Ascending aorta (tissue), 2 donors: ENCODE measurements around the gene R3HCC1L. TPM values are rescaled to one million over a fixed set of nuclear protein-coding genes. Genes with fewer than 3 reads are reported as not detected.

Experiments used
- DNase-seq, 2 donors: peaks; one replicate each; pipeline ENCODE4 v3.0.0-alpha.2; 2019; ENCODE audit warnings: low spot score in 2 of 2
- H3K27ac ChIP-seq, 2 donors: fragments of 200-600 bp; sonication (generic); one replicate each; pipeline ENCODE4 v1.5.1; 2016 to 2017; ENCODE audit warnings: mild to moderate bottlenecking in 1 of 2
- H3K27me3 ChIP-seq: fragments of 200-600 bp; sonication (generic); one replicate; pipeline ENCODE4 v1.5.1; 2017
- H3K36me3 ChIP-seq, 2 donors: fragments of 200-600 bp; sonication (generic); one replicate each; pipeline ENCODE4 v1.5.1; 2016
- H3K4me1 ChIP-seq, 2 donors: fragments of 200-600 bp; sonication (generic); one replicate each; pipeline ENCODE4 v1.5.1; 2016 to 2017; ENCODE audit warnings: mild to moderate bottlenecking in 1 of 2
- H3K4me3 ChIP-seq, 2 donors: fragments of 200-600 bp; sonication (generic); one replicate each; pipeline ENCODE4 v1.5.1; 2016 to 2017; ENCODE audit warnings: mild to moderate bottlenecking in 1 of 2
- H3K9me3 ChIP-seq, 2 donors: fragments of 200-600 bp; sonication (generic); one replicate each; pipeline ENCODE4 v1.5.1; 2016
- intact Hi-C: fragments of 100-400 bp; cut with DNase I; formaldehyde crosslinking; loops from one replicate; pipeline ENCODE4 v1.15.1; 2023
- total RNA-seq: library from RNA; depleted of rRNA; stranded (reverse); fragments of >200 nt; gene quantifications from one replicate; pipeline ENCODE4 v1.1.0, GENCODE V29; 2016
- TF ChIP-seq, protein P1 (sequence below), 3 experiments: fragments of 200-600 bp in 2 of 3; fragments of 450-650 bp in 1 of 3; sonication (generic) in 2 of 3; IDR thresholded peaks; one replicate each; pipeline ENCODE4 v1.5.1; 2016 to 2019; ENCODE audit warnings: antibody characterized with exemption in 3 of 3, mild to moderate bottlenecking in 1 of 3, moderate library complexity in 1 of 3

R3HCC1L gene
- total RNA-seq, 1 donor from 2014 or later, result 3.1 TPM

GRCh38 chr10:98272245-98272644 lies 137.8 kb downstream of the R3HCC1L start:
- H3K4me1 ChIP-seq, result peaks cover 5 to 30% of the 10 kb centered on the region in 2 donors
- no peaks in the 10 kb centered on the region for H3K27me3 ChIP-seq
- no peaks in the 10 kb centered on the region for H3K9me3 ChIP-seq
- intact Hi-C loops, result no loop called here
- no peak overlapping the region for H3K4me3 ChIP-seq
- TF ChIP-seq, protein P1, sequence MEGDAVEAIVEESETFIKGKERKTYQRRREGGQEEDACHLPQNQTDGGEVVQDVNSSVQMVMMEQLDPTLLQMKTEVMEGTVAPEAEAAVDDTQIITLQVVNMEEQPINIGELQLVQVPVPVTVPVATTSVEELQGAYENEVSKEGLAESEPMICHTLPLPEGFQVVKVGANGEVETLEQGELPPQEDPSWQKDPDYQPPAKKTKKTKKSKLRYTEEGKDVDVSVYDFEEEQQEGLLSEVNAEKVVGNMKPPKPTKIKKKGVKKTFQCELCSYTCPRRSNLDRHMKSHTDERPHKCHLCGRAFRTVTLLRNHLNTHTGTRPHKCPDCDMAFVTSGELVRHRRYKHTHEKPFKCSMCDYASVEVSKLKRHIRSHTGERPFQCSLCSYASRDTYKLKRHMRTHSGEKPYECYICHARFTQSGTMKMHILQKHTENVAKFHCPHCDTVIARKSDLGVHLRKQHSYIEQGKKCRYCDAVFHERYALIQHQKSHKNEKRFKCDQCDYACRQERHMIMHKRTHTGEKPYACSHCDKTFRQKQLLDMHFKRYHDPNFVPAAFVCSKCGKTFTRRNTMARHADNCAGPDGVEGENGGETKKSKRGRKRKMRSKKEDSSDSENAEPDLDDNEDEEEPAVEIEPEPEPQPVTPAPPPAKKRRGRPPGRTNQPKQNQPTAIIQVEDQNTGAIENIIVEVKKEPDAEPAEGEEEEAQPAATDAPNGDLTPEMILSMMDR (IDR thresholded peaks at IDR 0.05), result no peak
- H3K27ac ChIP-seq, result no peak overlapping the region
- H3K36me3 ChIP-seq, result no peaks in the 10 kb centered on the region
- DNase-seq, result no peak

DNA sequence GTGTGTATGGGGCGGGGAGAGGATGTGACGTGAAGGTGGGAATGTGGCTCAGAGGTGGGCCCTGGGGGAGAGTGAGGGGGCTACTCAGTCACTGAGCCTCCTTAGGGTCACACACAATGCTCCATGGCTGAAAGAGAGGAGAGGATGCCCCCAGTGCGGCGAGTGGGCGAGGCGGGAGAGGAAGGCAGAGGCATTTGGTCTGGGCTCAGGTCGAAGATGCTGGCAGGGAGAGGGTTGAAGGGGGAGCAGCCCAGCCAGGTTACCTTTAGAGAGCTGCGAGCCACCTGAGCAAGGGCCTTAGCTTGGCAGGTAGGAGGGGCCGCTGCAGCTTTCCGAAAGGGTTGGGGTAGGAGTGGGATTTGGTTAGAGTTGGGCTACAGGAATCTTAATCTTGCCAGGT lies 138.2 kb downstream of the R3HCC1L start:
- Histone ChIP-seq H3K36me3 (no peaks in the 10 kb centered on the region), H3K4me3 (no peak overlapping the region), H3K4me1 (peaks cover 5 to 26% of the 10 kb centered on the region in 2 donors), H3K9me3 (no peaks in the 10 kb centered on the region), H3K27ac (no peak overlapping the region), H3K27me3 (no peaks in the 10 kb centered on the region)
- peak in 1 of 2 donors; percentile 45 for DNase-seq
- TF ChIP-seq, protein P1 (IDR thresholded peaks at IDR 0.05), result no peak
- intact Hi-C loops, result no loop called here

DNA sequence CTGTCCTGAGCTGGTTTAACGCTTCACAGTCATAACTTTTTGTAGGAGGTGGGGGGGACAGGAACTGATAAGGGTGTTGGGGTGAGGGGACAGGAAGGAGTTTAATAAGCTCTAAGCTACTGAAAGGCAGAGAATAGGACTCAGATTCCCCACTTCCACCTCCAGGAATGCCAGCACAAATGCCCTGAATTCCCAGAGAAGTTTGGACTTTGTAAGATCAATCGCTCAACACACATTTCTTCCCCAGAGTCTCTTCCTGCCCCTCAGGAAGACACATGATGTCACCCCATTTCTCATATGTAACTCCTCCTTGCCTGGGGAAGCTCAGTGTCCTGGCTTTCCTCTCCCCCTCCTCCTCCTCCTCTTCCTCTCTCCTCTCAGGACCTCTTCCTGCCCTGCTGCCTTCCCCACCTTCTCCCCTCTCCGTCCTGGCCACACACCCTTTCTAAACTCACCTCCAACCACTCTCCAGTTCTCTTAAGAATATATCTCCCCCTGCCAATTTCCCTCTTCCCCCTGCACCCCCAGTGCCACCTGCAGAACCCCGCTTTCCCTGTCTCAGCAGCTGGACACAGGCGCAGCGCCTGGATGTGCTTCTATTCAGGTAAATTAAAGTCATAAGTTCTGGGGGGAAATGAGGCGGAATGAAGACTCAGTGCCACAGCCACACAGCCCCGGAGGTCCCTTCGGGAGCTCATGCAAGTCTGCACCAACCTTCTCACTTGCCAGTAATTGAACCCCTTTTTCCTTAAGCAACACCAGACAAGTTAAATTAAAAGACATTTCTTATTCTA lies 138.8 kb downstream of the R3HCC1L start:
- no peaks in the 10 kb centered on the region for H3K27me3 ChIP-seq
- no peak overlapping the region for H3K27ac ChIP-seq
- intact Hi-C loops, result no loop called here
- H3K4me3 ChIP-seq, result no peak overlapping the region
- H3K36me3 ChIP-seq, result no peaks in the 10 kb centered on the region
- H3K4me1 ChIP-seq, result peaks cover 5 to 25% of the 10 kb centered on the region in 2 donors
- H3K9me3 ChIP-seq, result no peaks in the 10 kb centered on the region
- TF ChIP-seq, protein P1 (IDR thresholded peaks at IDR 0.05), result no peak
- DNase-seq, result peak in 1 of 2 donors; percentile 39

DNA sequence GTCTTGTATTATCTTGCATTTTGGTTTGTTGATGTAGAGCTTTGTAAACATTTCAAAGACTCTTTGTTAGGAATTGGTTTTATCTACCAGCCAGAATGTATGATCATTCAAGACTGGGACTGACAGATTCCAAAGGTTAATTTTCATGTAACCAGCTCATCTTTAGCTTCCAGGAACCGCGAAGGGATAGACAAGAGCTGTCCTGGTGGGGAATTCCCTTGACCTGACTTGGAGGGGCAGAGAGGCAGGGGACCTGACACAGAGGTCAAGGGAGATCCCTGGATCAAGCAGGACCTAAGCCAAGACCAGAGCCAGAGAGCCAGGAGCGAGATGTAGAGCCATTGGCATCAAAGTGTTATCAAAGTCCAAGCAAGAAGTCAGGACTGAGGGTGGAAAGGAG lies 140.1 kb downstream of the R3HCC1L start:
- TF ChIP-seq, protein P1 (IDR thresholded peaks at IDR 0.05), result no peak
- no peaks in the 10 kb centered on the region for H3K27me3 ChIP-seq
- no peak overlapping the region for H3K4me3 ChIP-seq
- H3K27ac ChIP-seq, result no peak overlapping the region
- peaks cover 0 to 16% of the 10 kb centered on the region in 2 donors for H3K4me1 ChIP-seq
- H3K9me3 ChIP-seq, result no peaks in the 10 kb centered on the region
- DNase-seq, result peak in 1 of 2 donors; percentile 41
- no peaks in the 10 kb centered on the region for H3K36me3 ChIP-seq
- intact Hi-C loops, result no loop called here

DNA sequence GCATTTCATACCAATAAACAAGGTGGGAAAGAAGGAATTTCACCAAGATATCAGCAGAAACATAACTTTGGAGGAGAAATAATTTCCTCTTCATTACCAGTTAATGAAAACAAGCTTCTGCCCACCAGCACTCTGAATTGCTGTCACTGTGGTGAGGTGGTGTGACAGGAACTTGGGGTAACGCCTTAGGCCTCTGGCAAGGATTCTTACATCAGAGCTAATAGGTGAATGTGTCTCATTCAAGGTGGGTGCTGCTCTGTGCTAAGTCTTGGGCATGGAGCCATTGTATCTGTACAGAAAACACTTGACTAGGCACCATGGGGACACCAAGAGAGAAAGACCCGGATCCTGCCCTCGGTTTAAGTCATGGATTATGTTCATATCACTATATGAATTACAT lies 141.9 kb downstream of the R3HCC1L start:
- Histone ChIP-seq H3K9me3 (peaks cover 0 to 3% of the 10 kb centered on the region in 2 donors), H3K36me3 (no peaks in the 10 kb centered on the region), H3K27me3 (no peaks in the 10 kb centered on the region), H3K4me1 (no peaks in the 10 kb centered on the region), H3K27ac (no peak overlapping the region), H3K4me3 (no peak overlapping the region)
- TF ChIP-seq, protein P1 (IDR thresholded peaks at IDR 0.05), result no peak
- intact Hi-C loops, result no loop called here
- DNase-seq, result peak in 1 of 2 donors; percentile 35
